HT-29 (cell line): ENCODE measurements around the gene STX16. TPM values are rescaled to one million over a fixed set of nuclear protein-coding genes. Genes with fewer than 3 reads are reported as not detected.
"Not testable (repeated sequence)": the region's sequence is repeated elsewhere in the genome, so short reads cannot be mapped to it uniquely, and the experiment has no call there.

Experiments
- DNase-seq: peaks from one replicate; pipeline ENCODE4 v3.0.0-alpha.2; 2015; ENCODE audit warnings: low spot score
- total RNA-seq: library from RNA; depleted of rRNA; stranded (reverse); fragments of >200 nt; shearing (Covaris generic); gene quantifications from 2 replicates; pipeline ENCODE4 v1.2.3, GENCODE V29; 2014

STX16 gene
- total RNA-seq, 1 experiment from 2014 or later: 29.5 TPM

- DNase-seq: no peak
These were observed 14.6 kb upstream of the STX16 start for GRCh38 chr20:58636396-58636982.

- no peak for DNase-seq
These were observed 14.1 kb upstream of the STX16 start for GRCh38 chr20:58636983-58637421.

- no peak for DNase-seq
These were observed 13.4 kb upstream of the STX16 start for GRCh38 chr20:58637466-58638213.

GRCh38 chr20:58638467-58639181 is 12.5 kb upstream of the STX16 start:
- no peak for DNase-seq

- DNase-seq: no peak
These were observed 11.6 kb upstream of the STX16 start for GRCh38 chr20:58639182-58640146.

- DNase-seq: no peak
These were observed 10.6 kb upstream of the STX16 start for GRCh38 chr20:58640446-58640845.

- no peak for DNase-seq
These were observed 8.6 kb upstream of the STX16 start for GRCh38 chr20:58642441-58642840.

GRCh38 chr20:58642896-58643295 is 8.2 kb upstream of the STX16 start:
- DNase-seq: not testable (repeated sequence)

- DNase-seq: peak; percentile 22
These were observed 5.6 kb upstream of the STX16 start for GRCh38 chr20:58645412-58645968.

- no peak for DNase-seq
These were observed 4.8 kb upstream of the STX16 start for GRCh38 chr20:58646257-58646656.

- DNase-seq: no peak
These were observed 4.4 kb upstream of the STX16 start for GRCh38 chr20:58646703-58647102.

GRCh38 chr20:58647162-58647795 is 3.8 kb upstream of the STX16 start:
- no peak for DNase-seq

- DNase-seq: no peak
These were observed 3.1 kb upstream of the STX16 start for GRCh38 chr20:58647796-58648501.

- DNase-seq: not testable (repeated sequence)
These were observed 2.6 kb upstream of the STX16 start for GRCh38 chr20:58648502-58648825.

GRCh38 chr20:58649288-58650180 is 1.5 kb upstream of the STX16 start:
- no peak for DNase-seq

GRCh38 chr20:58650181-58650775 is 805 bp upstream of the STX16 start:
- no peak for DNase-seq

GRCh38 chr20:58651559-58651945 is 469 bp downstream of the STX16 start:
- DNase-seq: peak; percentile 17

GRCh38 chr20:58651946-58652605 is 993 bp downstream of the STX16 start:
- peak; percentile 80 for DNase-seq
